Inflammatory macrophage treated with lipopolysaccharide for 1 hour (primary cell): ENCODE data around the gene MFSD2A.
"Not testable (repeated sequence)": the region's sequence is repeated elsewhere in the genome, so short reads cannot be mapped to it uniquely, and the experiment has no call there.

Source experiments
- DNase-seq, 2 donors: peaks; one replicate each; pipeline ENCODE4 v3.0.0-alpha.2; 2020 to 2022

MFSD2A gene

GRCh38 chr1:39954870-39955546, at the start of gene MFSD2A:
MFSD2A (plus strand) TSS chr1:39955145; CDS start chr1:39955293, 148 bp downstream.
- DNase-seq = peak; percentile 94 to 97

DNA sequence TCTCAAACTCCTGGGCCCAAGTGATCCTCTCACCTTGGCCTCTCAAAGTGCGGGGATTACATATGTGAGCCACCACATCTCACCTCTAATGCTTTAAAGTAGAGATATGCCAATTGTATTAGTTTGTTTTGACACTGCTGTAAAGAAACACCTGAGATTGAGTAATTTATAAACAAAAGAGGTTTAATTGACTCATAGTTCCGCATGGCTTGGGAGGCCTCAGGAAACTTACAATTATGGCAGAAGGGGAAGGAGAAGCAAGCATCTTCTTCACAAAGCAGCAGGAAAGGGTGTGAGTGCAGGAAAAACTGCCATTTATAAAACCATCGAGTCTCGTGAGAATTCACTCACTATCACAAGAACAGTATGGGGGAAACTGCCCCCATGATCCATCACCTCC, 49.8 kb upstream of the MFSD2A start:
- DNase-seq = no peak

DNA sequence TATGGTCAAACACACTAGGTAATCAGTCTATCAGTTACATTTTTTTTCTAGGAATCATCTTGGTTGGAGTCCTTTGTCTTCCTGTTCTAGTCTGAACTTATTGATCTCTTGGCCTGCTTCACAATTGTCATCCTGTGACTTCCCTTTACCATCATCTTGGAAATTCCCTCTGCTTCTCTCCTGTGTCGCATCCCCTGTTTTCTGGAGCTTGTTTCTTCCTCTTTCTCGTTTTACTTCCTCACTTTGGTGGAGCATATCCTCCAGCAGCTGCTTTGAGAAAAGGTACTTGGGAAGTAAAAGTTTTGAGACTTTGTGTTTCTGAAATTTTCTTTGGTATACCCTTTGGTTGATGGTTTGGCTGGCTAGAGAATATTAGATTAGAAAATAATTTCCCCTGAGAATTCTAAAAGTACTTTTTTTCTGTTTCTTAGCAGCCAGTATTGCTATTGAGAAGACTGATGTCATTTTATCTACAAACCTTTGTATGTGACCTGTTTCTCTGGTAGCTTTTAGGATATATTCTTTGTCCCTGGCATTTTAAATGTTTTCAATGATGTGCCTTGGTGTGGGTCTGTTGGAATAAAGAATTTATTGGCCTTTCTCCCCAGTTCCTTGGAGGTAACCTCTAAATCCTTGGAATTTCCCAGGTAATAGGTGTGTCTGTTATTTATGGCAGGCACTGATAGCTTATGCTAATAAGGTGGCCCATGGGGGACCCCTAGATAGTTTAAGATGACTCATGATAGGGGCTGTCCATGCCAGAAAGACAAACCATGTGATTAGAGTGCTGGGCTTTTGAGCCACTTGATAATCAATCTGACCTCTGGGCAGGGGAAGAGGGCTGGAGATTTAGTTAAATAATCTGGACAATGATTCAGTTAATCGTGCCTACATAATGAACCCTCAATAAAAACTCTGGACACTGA, 47.2 kb upstream of the MFSD2A start:
- DNase-seq = peak; percentile 81 to 90

DNA sequence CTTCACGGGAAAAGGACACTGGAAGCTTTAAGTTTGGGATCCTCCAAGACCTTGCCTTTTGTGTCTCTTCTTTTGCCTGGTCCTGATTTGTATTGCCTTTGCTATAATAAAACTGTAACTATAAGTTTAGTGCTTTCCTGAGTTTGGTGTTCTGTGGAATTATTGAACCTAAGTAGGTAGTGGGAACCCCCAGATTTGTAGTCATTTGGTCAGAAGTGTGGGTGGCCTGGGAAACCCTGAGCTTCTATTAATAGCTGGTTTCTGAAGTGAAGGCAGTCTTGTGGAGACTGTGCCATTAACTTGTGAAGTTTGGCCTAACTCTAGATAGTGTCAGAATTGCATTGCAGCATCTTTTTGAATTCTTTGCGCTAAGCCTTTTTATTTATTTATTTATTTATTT, 46.4 kb upstream of the MFSD2A start:
- DNase-seq = peak in 1 of 2 donors; percentile 60

- DNase-seq = no peak
Measured at GRCh38 chr1:39910263-39910662, 44.7 kb upstream of the MFSD2A start.

DNA sequence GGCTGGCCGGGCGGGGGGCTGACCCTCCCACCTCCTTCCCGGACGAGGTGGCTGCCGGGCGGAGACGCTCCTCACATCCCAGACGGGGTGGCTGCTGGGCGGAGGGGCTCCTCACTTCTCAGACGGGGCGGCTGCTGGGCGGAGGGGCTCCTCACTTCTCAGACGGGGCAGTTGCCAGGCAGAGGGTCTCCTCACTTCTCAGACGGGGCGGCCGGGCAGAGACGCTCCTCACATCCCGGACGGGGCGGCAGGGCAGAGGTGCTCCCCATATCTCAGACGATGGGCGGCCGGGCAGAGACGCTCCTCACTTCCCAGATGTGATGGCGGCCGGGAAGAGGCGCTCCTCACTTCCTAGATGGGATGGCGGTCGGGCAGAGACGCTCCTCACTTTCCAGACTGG, 41.8 kb upstream of the MFSD2A start:
- DNase-seq = not testable (repeated sequence)

- DNase-seq = no peak
Measured at GRCh38 chr1:39915499-39916129, 39.3 kb upstream of the MFSD2A start.

GRCh38 chr1:39917825-39918224, 37.1 kb upstream of the MFSD2A start:
- no peak for DNase-seq

GRCh38 chr1:39919545-39919944, 35.4 kb upstream of the MFSD2A start:
- peak; percentile 79 to 89 for DNase-seq

- no peak for DNase-seq
Measured at GRCh38 chr1:39922251-39922688, 32.7 kb upstream of the MFSD2A start.

DNA sequence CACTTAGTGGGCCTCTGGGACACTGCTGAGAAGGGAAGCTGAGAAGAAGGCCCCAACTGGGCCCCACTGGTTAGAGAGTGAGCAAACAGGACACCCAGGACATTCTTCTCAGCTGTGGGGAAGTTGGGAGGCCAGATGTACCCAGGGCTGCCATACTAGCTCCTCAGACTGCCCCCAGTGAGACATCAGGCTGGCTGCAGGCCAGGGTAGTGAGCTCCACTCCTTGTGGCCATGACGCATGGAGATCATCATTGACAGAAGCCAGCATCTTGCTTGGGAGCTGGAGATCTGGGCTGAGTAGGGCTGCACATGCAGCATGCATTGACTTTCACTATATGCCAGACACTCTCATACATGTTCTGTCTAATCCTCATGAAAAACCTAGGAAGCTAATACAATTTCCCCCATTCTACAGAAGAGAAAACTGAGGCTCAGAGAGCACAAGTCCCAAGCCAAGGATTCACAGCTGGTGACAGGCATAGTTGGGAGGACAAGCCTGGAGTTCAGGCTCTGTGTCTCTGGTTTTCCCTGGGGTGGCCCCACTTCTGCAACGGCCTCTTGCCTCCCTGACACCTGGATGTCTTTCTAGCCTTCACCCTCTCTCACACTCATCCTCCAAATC, 29.1 kb upstream of the MFSD2A start:
- peak; percentile 33 to 47 for DNase-seq

DNA sequence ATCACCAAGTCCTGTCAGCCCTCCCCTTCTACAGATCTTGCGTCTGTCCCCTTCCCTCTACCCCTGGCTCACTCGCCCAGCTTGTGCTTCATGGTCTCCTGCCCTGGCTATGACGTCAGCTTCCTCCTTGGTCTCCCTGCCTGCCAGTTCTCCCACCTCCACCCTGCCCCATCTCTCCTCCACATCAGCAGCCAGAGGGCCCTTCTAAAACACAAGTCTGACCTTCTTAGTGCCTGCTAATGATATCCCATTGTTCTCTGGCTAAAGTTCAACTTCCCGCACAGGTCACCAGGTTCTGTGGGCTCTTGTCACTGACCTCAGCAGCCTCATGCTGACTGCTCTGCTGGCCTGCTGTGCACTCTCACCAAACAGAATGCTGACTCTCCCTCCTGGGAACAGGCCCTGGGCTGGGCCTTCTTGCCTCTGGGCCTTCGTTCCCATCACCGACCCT, 28.6 kb upstream of the MFSD2A start:
- peak; percentile 48 to 74 for DNase-seq

DNA sequence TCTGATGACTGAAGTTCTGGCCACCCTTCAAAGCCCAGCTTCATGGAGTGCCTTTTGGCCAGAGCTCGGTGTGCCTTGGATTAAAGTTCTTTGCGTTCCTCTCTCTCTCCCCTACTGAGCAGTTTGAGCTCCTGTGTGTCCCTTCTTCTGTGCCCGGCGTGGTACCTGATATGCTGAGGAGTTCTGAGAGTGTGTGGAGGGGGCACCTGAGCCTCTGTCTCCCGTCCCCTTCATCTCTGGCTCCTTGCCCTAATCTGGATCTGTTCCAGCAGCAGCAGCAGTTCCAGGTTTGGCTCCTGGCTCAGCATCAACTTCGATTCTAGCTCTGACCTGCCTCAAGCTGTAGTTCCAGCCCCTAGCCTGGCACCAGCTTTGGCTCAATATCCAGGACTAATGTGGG, 28.1 kb upstream of the MFSD2A start:
- no peak for DNase-seq

DNA sequence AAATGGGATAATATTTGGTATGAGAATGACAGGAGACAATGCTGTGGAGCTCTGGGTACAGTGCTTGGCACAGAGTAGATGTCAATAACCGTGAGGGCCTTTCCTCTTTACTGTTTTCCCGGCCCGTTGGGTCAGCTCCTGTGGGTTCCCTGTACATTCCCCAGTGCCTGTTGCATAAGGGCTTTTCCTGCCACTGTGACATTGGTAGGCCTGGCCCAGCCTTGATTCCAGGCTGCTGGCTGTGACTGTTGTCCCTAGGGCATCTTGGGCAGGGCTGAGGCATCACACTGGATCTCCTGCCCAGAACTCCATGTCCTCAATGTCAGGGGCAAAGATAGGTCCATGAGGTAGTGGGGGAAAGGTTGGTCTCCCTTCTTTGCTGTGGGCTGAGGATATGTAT, 27.4 kb upstream of the MFSD2A start:
- peak; percentile 82 to 91 for DNase-seq

- DNase-seq = no peak
Measured at GRCh38 chr1:39928809-39929587, 25.9 kb upstream of the MFSD2A start.

DNA sequence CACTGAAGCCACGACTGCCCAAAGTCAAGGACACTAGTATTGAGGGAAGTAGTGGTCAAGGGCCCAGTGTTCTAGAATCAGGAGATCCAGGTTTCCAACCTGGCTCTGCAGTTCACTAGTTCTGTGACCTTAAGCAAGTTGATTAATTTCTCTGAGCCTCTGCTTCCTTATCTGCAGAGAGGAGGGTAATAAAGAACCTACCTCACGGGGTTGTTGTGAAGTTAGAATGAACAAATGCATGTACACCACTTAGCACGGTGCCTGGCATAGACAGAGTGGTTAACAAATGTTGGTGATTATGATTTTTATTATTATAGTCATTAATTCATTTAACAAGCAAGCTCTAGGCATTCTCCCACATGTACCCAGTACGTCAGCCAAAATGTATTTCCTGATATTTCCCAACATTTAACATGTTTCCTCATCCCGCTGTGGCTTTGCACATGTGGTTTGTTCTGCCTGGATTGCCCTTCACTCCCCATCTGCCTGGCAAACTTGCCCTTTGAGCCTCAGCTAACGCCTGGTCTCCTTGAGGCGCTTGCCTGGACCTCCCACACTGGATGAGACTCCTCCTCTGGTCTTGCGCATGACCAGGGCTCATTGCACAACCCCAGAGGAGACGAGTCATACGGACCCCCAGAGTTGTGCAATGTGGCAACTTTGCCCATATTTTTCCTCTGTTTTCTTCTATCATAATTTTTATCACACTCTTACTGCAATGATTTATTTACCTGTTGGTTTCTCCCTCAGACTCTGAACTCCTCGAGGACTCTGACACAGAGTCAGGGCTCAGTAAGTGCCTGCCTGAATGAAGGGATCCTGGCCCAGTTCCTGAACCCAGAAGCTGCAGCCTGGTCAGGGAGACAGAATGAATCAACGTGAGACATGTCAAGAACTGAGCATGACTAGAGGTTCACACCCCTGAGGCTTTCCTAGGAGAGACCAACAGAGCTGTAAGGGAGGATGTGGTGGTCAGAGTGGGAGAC, 20.7 kb upstream of the MFSD2A start:
- DNase-seq = peak; percentile 97 to 100

DNA sequence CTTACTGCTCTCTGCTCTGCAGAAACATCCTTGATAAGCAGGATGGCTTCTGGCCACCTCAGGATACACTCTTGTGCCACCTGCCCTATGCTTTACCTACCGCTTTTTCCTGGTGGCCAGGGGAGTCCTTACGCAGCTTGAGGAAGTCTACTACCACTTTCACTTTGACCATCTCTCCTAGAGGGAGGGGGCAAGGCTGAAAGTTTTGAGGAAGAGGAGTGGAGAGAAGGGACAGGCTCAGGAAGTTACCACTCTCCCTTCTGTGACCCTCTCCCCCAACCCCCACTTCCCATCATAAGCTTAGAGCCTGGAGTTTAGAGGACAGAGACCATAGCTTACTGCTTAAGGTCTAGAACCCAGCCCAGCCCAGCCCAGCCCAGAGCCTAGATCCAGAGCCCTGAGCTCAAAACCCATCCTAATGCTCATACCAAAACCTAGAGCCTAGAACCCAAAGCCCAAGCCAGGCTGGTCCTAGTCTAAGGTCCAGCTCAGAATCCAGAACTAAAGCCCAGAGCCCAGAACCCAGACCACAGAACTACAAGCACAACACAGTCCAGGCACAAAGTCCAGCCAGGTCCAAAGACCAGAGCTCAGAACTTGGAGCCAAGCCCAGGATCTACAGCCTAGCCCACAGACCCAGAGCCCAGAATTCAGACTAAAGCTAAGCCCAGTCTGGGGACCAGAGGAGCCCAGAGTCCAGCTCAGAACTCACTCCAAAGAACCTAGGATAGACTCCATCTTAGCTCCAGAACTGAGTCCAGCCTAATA, 18.0 kb upstream of the MFSD2A start:
- peak; percentile 64 to 68 for DNase-seq

DNA sequence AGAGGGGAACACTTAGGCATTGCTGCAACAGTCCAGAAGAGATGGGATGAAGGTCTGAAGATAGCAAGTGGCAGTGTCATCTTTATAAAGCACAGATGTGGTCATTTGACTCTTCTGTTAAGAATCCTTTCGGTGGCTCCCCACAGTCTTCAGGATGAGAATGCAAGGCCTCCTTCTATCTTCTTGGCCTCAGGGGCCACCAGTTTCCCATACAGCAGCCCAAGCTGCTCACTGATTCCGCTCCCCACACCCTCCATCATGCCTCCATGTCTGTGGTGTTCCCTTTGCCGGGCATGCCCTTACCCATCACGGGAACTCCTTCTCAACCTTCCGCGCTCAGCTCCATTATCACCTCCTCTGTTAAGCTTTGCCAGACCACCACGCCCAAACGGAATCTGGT, 16.1 kb upstream of the MFSD2A start:
- no peak for DNase-seq

DNA sequence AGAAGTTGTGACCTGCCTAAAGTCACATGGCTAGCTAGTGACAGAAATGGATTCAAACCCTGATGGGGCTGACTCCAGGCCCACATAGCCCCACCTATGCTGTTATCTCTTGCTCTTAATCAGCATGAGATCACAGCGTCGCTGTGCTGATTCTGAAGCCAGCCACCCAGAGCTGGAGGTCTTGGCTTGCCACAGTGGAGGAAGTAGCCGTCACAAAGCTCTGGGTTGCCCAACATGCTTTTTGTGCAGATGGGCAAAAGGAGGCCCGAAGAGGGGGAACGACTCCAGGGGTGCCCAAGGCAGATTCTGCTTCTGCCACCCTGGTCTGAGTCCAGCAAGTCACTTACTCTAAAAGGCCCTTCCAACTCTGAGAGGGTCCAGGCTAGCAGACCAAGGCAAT, 14.7 kb upstream of the MFSD2A start:
- peak; percentile 55 to 67 for DNase-seq
